ENCODE measurements around the gene CFAP65.

- TF ChIP-seq CTCF (IDR thresholded peaks at IDR 0.05) = no peak
- TF ChIP-seq POLR2AphosphoS5 (IDR thresholded peaks at IDR 0.05) = no peak
- no peak for TF ChIP-seq POLR2A (IDR thresholded peaks at IDR 0.05)
Measured at GRCh38 chr2:218986148-218986761, 55.1 kb downstream of the CFAP65 start.
